ENCODE data around the gene SLC25A39. TPM values are rescaled to one million over a fixed set of nuclear protein-coding genes. Genes with fewer than 3 reads are reported as not detected.

Gene SLC25A39
- total and polyA plus RNA-seq, 9 of the 15 experiments (the other 6 are each of a cell fraction or from before 2014, with no cell fraction given): 4.8 to 267 (median 140) TPM

- TF ChIP-seq, protein P1, sequence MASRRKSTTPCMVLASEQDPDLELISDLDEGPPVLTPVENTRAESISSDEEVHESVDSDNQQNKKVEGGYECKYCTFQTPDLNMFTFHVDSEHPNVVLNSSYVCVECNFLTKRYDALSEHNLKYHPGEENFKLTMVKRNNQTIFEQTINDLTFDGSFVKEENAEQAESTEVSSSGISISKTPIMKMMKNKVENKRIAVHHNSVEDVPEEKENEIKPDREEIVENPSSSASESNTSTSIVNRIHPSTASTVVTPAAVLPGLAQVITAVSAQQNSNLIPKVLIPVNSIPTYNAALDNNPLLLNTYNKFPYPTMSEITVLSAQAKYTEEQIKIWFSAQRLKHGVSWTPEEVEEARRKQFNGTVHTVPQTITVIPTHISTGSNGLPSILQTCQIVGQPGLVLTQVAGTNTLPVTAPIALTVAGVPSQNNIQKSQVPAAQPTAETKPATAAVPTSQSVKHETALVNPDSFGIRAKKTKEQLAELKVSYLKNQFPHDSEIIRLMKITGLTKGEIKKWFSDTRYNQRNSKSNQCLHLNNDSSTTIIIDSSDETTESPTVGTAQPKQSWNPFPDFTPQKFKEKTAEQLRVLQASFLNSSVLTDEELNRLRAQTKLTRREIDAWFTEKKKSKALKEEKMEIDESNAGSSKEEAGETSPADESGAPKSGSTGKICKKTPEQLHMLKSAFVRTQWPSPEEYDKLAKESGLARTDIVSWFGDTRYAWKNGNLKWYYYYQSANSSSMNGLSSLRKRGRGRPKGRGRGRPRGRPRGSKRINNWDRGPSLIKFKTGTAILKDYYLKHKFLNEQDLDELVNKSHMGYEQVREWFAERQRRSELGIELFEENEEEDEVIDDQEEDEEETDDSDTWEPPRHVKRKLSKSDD (conservative IDR thresholded peaks at IDR 0.05; ENCODE audit: low read length): no peak
- no peak for TF ChIP-seq ZNF717 (CRISPR knock-in tag; IDR thresholded peaks at IDR 0.05)
- no peak for TF ChIP-seq ARID1B (IDR thresholded peaks at IDR 0.05)
- TF ChIP-seq ZFPM2 (CRISPR knock-in tag; IDR thresholded peaks at IDR 0.05): no peak
- peak; percentile 33; the same call in 1 of the 2 replicates for TF ChIP-seq LEF1 (IDR thresholded peaks at IDR 0.05)
- no peak for TF ChIP-seq DIDO1 (tag; IDR thresholded peaks at IDR 0.05; ENCODE audit: low read depth)
- TF ChIP-seq SFPQ (IDR thresholded peaks at IDR 0.05; ENCODE audit: low read depth, low read length): no peak
- no peak for TF ChIP-seq SRSF7 (optimal IDR thresholded peaks at IDR 0.05; ENCODE audit: low read depth, low read length)
- TF ChIP-seq CUX1 (CRISPR knock-in tag; IDR thresholded peaks at IDR 0.05): no peak
- no peak for TF ChIP-seq TAL1 (IDR thresholded peaks at IDR 0.05)
- TF ChIP-seq ZNF354B (CRISPR knock-in tag; IDR thresholded peaks at IDR 0.05): no peak
- TF ChIP-seq ETV6 (IDR thresholded peaks at IDR 0.05; ENCODE audit: borderline replicate concordance in 1 of 2, low read depth in 2 of 2, low read length in 1 of 2): no peak
- no peak for TF ChIP-seq ETV6 (CRISPR knock-in tag; IDR thresholded peaks at IDR 0.05; ENCODE audit: borderline replicate concordance)
- no peak for TF ChIP-seq ZNF778 (CRISPR knock-in tag; IDR thresholded peaks at IDR 0.05)
- no peak for TF ChIP-seq SAFB (IDR thresholded peaks at IDR 0.05; ENCODE audit: borderline replicate concordance, low read depth, low read length)
- no peak for TF ChIP-seq GATAD2A (IDR thresholded peaks at IDR 0.05)
- peak; percentile 68 for TF ChIP-seq ATF7 (IDR thresholded peaks at IDR 0.05)
- TF ChIP-seq HCFC1 (IDR thresholded peaks at IDR 0.05; ENCODE audit: low read depth, low read length): peak; percentile 38; the same call in 1 of the 2 replicates
- TF ChIP-seq, protein P2, sequence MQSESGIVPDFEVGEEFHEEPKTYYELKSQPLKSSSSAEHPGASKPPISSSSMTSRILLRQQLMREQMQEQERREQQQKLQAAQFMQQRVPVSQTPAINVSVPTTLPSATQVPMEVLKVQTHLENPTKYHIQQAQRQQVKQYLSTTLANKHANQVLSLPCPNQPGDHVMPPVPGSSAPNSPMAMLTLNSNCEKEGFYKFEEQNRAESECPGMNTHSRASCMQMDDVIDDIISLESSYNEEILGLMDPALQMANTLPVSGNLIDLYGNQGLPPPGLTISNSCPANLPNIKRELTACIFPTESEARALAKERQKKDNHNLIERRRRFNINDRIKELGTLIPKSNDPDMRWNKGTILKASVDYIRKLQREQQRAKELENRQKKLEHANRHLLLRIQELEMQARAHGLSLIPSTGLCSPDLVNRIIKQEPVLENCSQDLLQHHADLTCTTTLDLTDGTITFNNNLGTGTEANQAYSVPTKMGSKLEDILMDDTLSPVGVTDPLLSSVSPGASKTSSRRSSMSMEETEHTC (IDR thresholded peaks at IDR 0.05): peak; percentile 12; the same call in 1 of the 2 replicates
Observed at GRCh38 chr17:44326861-44327444, 2.3 kb upstream of the SLC25A39 start (continued).
